DOHH2 (cell line): ENCODE results near the gene CRBN.

ENCODE experiments used
- CTCF ChIP-seq: fragments of 200-600 bp; sonication (generic); IDR thresholded peaks from one replicate; pipeline ENCODE4 v1.5.1; 2014; ENCODE audit warnings: antibody characterized with exemption, mild to moderate bottlenecking, low read depth, low read length; ENCODE audit not compliant: poor library complexity, severe bottlenecking
- EZH2phosphoT487 ChIP-seq: fragments of 200-600 bp; sonication (generic); IDR thresholded peaks from 2 replicates; pipeline ENCODE4 v1.6.1; 2017; ENCODE audit warnings: borderline replicate concordance, mild to moderate bottlenecking, antibody characterized with exemption, low read length, moderate library complexity, mixed read lengths

- TF ChIP-seq CTCF (no peak), EZH2phosphoT487 (no peak)
Measured at GRCh38 chr3:3216401-3216800, 36.9 kb upstream of the CRBN start.
